GM19239 (cell line): ENCODE results near the gene HOXD9.
A peak's percentile ranks its signal among the peaks of the same experiment; 100 is the strongest.

Experiments
- DNase-seq: peaks from one replicate; pipeline ENCODE4 v3.0.0; 2011; ENCODE audit warnings: low spot score; ENCODE audit not compliant: insufficient read length
- FAIRE-seq: peaks from 2 replicates; lab custom pipeline; 2011; peaks lifted over from hg19 to GRCh38; lab: Jason Lieb, UNC

The HOXD9 gene

GRCh38 chr2:176121190-176122051 is 1.1 kb upstream of the HOXD9 start:
- DNase-seq (no peak), FAIRE-seq (no peak)

- DNase-seq (no peak), FAIRE-seq (no peak)
Measured at GRCh38 chr2:176122052-176122682, 352 bp upstream of the HOXD9 start.

GRCh38 chr2:176123411-176124109 is 1.0 kb downstream of the HOXD9 start:
- FAIRE-seq (no peak), DNase-seq (no peak)

- no peak for FAIRE-seq
- no peak for DNase-seq
Measured at GRCh38 chr2:176124110-176124946, 1.8 kb downstream of the HOXD9 start.

- DNase-seq (no peak), FAIRE-seq (no peak)
Measured at GRCh38 chr2:176124947-176125771, 2.6 kb downstream of the HOXD9 start.

- DNase-seq (no peak), FAIRE-seq (no peak)
Measured at GRCh38 chr2:176125772-176126054, 3.2 kb downstream of the HOXD9 start.

GRCh38 chr2:176126929-176127773 is 4.6 kb downstream of the HOXD9 start:
- FAIRE-seq (peak; percentile 90), DNase-seq (no peak)

GRCh38 chr2:176127774-176128072 is 5.2 kb downstream of the HOXD9 start:
- FAIRE-seq (no peak), DNase-seq (no peak)

GRCh38 chr2:176128172-176128981 is 5.9 kb downstream of the HOXD9 start:
- DNase-seq (no peak), FAIRE-seq (no peak)

GRCh38 chr2:176128982-176129796 is 6.7 kb downstream of the HOXD9 start, which contains the start of gene HOXD8:
Gene HOXD8 (plus strand): TSS chr2:176129705. CDS start chr2:176130367, 662 bp downstream.
- FAIRE-seq (no peak), DNase-seq (no peak)

- DNase-seq (no peak), FAIRE-seq (no peak)
Measured at GRCh38 chr2:176129813-176130146, 7.3 kb downstream of the HOXD9 start.

GRCh38 chr2:176130147-176130956 is 7.8 kb downstream of the HOXD9 start:
- DNase-seq (no peak), FAIRE-seq (no peak)

- DNase-seq (no peak), FAIRE-seq (no peak)
Measured at GRCh38 chr2:176130957-176131847, 8.7 kb downstream of the HOXD9 start.

- no peak for FAIRE-seq
Measured at GRCh38 chr2:176131848-176132158, 9.3 kb downstream of the HOXD9 start.

More at GRCh38 chr2:176131848-176132158, 9.3 kb downstream of the HOXD9 start:
- DNase-seq, result no peak
